Measurements from ENCODE around the gene AZU1. TPM values are rescaled to one million over a fixed set of nuclear protein-coding genes. Genes with fewer than 3 reads are reported as not detected.
A peak's percentile ranks its signal among the peaks of the same experiment; 100 is the strongest.

AZU1 gene
- total RNA-seq, 4 donors from 2014 or later = 0.40 TPM; not detected in 3

DNA sequence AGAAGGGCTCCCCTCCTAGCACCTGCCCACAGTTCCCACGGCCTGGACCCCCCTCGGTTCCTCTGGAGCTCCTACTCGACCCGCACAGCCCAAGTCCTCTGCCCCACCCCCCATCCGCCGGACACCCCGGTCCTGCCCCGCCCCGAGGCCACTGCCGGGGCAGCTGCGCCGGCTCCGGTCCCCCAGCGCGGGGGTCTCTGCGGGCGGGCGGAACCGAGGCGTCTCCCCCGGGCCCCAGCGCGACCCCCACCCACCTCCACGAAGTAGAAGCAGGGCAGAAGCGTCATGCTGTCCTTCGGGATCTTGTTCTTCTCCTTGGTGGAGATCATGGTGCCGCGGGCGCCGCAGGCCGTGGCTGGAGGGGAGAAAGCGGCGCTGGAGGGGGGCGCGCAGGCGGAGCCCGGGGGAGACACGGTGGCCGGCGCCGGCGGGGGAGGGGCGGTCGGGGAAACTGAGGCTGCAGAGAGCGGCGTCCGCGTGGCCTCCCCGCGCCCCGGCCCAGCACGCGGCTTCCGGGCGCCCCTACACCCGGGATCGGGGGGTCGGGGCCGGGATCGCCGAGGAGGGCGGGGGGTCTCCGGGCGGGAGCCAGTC is 6.3 kb upstream of the AZU1 start:
- ATAC-seq = no peak
- Histone ChIP-seq H3K4me1 (peaks cover 0 to 18% (median 15%) of the 10 kb centered on the region in 3 donors), H3K36me3 (no peaks in the 10 kb centered on the region), H3K4me3 (peak overlapping the region in 1 of 2 donors; percentile 51), H3K27ac (no peak overlapping the region), H3K27me3 (peaks cover 48% of the 10 kb centered on the region), H3K9me3 (no peaks in the 10 kb centered on the region)
- no peak for TF ChIP-seq POLR2A (IDR thresholded peaks at IDR 0.05)
- TF ChIP-seq POLR2AphosphoS5 (IDR thresholded peaks at IDR 0.05) = no peak
- no peak for TF ChIP-seq EP300 (IDR thresholded peaks at IDR 0.05)
- TF ChIP-seq, protein P1, sequence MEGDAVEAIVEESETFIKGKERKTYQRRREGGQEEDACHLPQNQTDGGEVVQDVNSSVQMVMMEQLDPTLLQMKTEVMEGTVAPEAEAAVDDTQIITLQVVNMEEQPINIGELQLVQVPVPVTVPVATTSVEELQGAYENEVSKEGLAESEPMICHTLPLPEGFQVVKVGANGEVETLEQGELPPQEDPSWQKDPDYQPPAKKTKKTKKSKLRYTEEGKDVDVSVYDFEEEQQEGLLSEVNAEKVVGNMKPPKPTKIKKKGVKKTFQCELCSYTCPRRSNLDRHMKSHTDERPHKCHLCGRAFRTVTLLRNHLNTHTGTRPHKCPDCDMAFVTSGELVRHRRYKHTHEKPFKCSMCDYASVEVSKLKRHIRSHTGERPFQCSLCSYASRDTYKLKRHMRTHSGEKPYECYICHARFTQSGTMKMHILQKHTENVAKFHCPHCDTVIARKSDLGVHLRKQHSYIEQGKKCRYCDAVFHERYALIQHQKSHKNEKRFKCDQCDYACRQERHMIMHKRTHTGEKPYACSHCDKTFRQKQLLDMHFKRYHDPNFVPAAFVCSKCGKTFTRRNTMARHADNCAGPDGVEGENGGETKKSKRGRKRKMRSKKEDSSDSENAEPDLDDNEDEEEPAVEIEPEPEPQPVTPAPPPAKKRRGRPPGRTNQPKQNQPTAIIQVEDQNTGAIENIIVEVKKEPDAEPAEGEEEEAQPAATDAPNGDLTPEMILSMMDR (IDR thresholded peaks at IDR 0.05) = no peak
- no CpG with 5 or more reads among the region's 64 CpGs for WGBS, 2 donors (ENCODE audit: low coverage in 1 of 2)

DNA sequence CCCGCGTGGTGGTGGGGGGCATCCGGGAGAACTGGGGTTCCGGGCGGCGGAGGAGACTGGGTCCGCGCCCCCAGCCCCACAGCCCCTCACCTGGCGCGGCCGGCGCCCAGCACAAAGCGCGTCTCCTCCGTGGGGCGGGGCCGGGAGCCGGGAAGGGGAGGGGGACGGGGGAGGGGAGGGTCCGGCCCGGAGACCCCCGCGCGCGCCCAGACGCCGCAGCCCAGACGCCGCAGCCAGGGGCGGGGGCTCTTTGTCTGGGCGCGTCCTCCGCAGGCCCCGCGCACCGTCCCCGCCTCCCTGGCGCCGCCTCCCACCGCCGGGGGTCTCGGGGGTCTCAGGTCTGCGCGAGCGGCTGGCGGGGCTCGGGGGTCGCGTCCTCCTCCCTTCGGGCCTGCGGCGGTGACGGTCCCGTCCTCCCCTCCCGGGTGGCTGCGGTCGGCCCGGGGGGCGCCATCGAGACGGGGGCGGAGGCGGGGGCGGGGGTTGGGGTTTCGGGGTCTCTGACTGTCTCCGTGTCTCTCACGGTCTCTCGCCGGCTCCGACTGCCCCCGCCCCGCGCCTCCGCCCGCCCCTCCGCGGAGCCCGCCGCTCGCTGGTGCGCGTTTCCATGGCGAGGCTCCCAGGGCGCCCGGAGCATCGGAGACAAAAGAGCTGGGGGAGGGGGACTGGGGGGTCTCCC is 5.7 kb upstream of the AZU1 start, which contains the start of gene PLPPR3:
Gene PLPPR3, minus strand, starts transcription at position 131 of the 679 bp plus-strand sequence. CDS start 396 bp downstream, outside the sequence.
- no peak for ATAC-seq
- H3K27ac ChIP-seq = no peak within 1 kb of the TSS
- TF ChIP-seq POLR2AphosphoS5 (IDR thresholded peaks at IDR 0.05) = no peak
- no peak for TF ChIP-seq POLR2A (IDR thresholded peaks at IDR 0.05)
- TF ChIP-seq, protein P1 (IDR thresholded peaks at IDR 0.05) = no peak
- TF ChIP-seq EP300 (IDR thresholded peaks at IDR 0.05) = no peak
- peak within 1 kb of the TSS in 1 of 2 donors; percentile 51 for H3K4me3 ChIP-seq
- no peaks in the 10 kb centered on the region for H3K9me3 ChIP-seq
- H3K36me3 ChIP-seq = no peaks in the 10 kb centered on the region
- H3K27me3 ChIP-seq = peaks cover 49% of the 10 kb centered on the region
- H3K4me1 ChIP-seq = peaks cover 0 to 18% (median 15%) of the 10 kb centered on the region in 3 donors
- WGBS, 2 donors (ENCODE audit: low coverage in 1 of 2) = no CpG with 5 or more reads among the region's 86 CpGs

DNA sequence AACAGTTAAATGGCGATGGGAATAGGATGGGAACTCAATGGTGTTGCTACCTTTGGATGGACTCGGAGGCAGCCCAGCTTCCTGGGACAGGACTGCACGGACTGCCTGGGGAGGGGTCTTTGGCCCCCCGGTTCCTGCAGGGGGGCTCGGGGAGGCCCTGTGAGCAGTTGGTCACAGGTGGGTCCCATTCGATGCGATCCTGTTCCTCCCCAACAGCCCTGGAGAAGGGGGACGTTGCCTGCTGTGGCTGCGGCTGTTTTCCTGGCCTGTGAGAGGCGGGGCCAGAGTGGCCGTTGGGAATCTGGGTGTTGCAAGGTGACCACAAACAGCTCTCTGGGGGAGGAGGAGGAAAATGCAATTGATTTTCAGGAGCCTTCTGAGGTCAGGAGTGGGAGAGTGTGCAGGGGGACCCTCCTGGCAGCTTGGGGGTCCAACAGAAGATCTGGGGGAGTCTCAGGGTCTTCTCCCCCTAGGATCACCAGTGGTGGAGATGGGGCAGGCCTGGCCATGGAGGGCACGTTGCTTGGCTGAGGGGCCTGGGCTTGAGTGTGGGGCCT is 4.0 kb upstream of the AZU1 start:
- Histone ChIP-seq H3K36me3 (no peaks in the 10 kb centered on the region), H3K4me1 (peaks cover 0 to 18% (median 15%) of the 10 kb centered on the region in 3 donors), H3K27ac (no peak overlapping the region), H3K27me3 (peaks cover 63% of the 10 kb centered on the region), H3K9me3 (no peaks in the 10 kb centered on the region), H3K4me3 (no peak overlapping the region)
- no peak for ATAC-seq
- 68% methylated on average over 2 of the region's 12 CpGs; no CpG with 5 or more reads in 1 of the 2 donors for WGBS, 2 donors (ENCODE audit: low coverage in 1 of 2)
- TF ChIP-seq, protein P1 (IDR thresholded peaks at IDR 0.05) = no peak
- TF ChIP-seq EP300 (IDR thresholded peaks at IDR 0.05) = no peak
- no peak for TF ChIP-seq POLR2A (IDR thresholded peaks at IDR 0.05)
- TF ChIP-seq POLR2AphosphoS5 (IDR thresholded peaks at IDR 0.05) = no peak

DNA sequence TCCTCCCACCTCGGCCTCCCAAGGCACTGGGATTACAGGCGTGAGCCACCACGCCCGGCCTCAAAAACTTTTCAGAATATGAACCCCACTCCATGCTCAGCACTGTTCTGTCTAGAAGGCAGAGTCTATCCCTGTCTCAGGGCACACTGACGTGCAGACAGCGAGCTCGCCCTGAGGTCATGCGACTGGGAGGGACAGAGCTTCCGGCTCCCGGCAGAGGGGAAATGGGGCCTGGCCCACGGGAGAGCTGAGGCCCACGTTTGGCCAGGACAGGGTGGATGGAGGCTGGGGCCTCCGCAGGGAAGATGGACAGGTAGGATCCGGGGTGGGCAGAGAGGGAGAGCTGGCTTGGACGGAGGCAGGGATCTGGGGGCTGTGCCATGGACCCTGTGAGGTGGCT is 2.8 kb upstream of the AZU1 start:
- Histone ChIP-seq H3K4me1 (peaks cover 0 to 18% (median 15%) of the 10 kb centered on the region in 3 donors), H3K27ac (no peak overlapping the region), H3K27me3 (peaks cover 72% of the 10 kb centered on the region), H3K36me3 (no peaks in the 10 kb centered on the region), H3K4me3 (no peak overlapping the region), H3K9me3 (no peaks in the 10 kb centered on the region)
- ATAC-seq = no peak
- 76 to 99% methylated on average over 2 to 9 of the region's 15 CpGs for WGBS, 2 donors (ENCODE audit: low coverage in 1 of 2)
- TF ChIP-seq POLR2AphosphoS5 (IDR thresholded peaks at IDR 0.05) (no peak), EP300 (IDR thresholded peaks at IDR 0.05) (no peak), POLR2A (IDR thresholded peaks at IDR 0.05) (no peak)
- TF ChIP-seq, protein P1 (IDR thresholded peaks at IDR 0.05) = no peak

Measured in gastroesophageal sphincter (tissue), 4 donors.